Measurements from ENCODE around the gene HAPSTR1. TPM values are rescaled to one million over a fixed set of nuclear protein-coding genes. Genes with fewer than 3 reads are reported as not detected.

Gene HAPSTR1
- total and polyA plus RNA-seq, 2 donors (not counting 3 experiments of a cell fraction or from before 2014, with no cell fraction given): 15.7 to 63.7 TPM

DNA sequence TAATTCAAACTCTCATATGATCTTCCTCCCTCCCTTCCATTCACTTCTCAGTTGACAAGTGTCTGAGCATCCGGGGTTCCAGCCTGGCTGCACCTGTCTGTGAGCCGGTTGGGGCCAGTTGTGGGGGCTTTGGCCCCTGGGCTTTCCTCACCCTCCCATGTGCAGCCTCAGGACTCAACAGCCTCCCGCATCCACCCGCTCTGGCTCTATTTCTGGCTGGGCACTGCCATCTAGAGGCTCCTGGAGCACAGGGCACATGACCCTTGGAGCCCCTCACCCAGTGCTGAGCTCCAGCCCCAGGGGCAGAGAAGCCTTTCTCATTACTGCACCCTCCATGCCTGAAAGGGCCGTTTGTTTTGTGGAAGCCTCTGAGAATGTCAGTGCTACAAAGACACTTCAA lies 43.3 kb downstream of the HAPSTR1 start:
- Histone ChIP-seq H4K20me1 (replicated peaks; ENCODE audit: control insufficient read depth, extremely low read depth, insufficient read depth, low read length) (no peaks in the 10 kb centered on the region), H3K27me3 (ENCODE audit: control insufficient read depth in 2 of 2, insufficient read depth in 2 of 2, low read length in 2 of 2) (no peaks in the 10 kb centered on the region), H3K4me3 (replicated peaks in 1 of 3; ENCODE audit: insufficient read depth in 1 of 3, low read depth in 1 of 3, low read length in 3 of 3) (no peak overlapping the region), H3K9ac (replicated peaks; ENCODE audit: extremely low read depth, insufficient read depth, low read length) (no peak overlapping the region), H3K9me1 (replicated peaks; ENCODE audit: control insufficient read depth, extremely low read depth, insufficient read depth, low read length) (no peaks in the 10 kb centered on the region), H3K4me2 (ENCODE audit: insufficient read depth, low read length) (no peak overlapping the region), H3K36me3 (ENCODE audit: control insufficient read depth in 2 of 2, extremely low read depth in 1 of 2, insufficient read depth in 2 of 2, low read length in 2 of 2) (no peaks in the 10 kb centered on the region), H3K27ac (ENCODE audit: insufficient read depth, low read depth, low read length) (no peak overlapping the region), H3K9me3 (replicated peaks; ENCODE audit: control insufficient read depth, insufficient read depth, low read length) (no peaks in the 10 kb centered on the region), H3K4me1 (ENCODE audit: control insufficient read depth, extremely low read depth, insufficient read depth, low read length) (no peaks in the 10 kb centered on the region), H2AFZ (ENCODE audit: low read depth, low read length) (no peak overlapping the region), H3K79me2 (ENCODE audit: control insufficient read depth, insufficient read depth, low read length) (no peaks in the 10 kb centered on the region)
- dilution Hi-C loops (cut with MboI; ENCODE audit: extremely low pct_ligation_motif_present, low sequenced_read_pairs) (no loop called here), intact Hi-C loops (cut with micrococcal nuclease) (loop anchor here (1.0 to 10.0 kb wide), 4 partner anchors 127 to 340 kb away; partner anchors contain the start of genes PMM2 and TMEM186)
- BruUV-seq (replicated peaks): no TSS peak
- DNase-seq (ENCODE audit: low read depth, low spot score): peak; percentile 47
- ChIA-PET POLR2A (no interaction called here), CTCF (interaction anchor here (0.5 to 2.7 kb wide), 34 partner anchors 10 to 1375 kb away, joined by 3 to 42 read pairs (median 5); partner anchors contain the start of genes CARHSP1, HAPSTR1, PMM2 and TMEM186)
- no peak for FAIRE-seq
- TF ChIP-seq CTCF (IDR thresholded peaks at IDR 0.05; ENCODE audit: extremely low read depth in 1 of 2, insufficient read depth in 1 of 2, low read depth in 1 of 2, low read length in 2 of 2): peak; percentile 57 to 70
- TF ChIP-seq, protein P1, sequence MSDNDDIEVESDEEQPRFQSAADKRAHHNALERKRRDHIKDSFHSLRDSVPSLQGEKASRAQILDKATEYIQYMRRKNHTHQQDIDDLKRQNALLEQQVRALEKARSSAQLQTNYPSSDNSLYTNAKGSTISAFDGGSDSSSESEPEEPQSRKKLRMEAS (IDR thresholded peaks at IDR 0.05; ENCODE audit: insufficient read depth, insufficient read length): no peak

- no peak overlapping the region for H3K4me2 ChIP-seq (ENCODE audit: insufficient read depth, low read length)
- no peak overlapping the region for H3K27ac ChIP-seq (ENCODE audit: insufficient read depth, low read depth, low read length)
- no TSS peak for BruUV-seq (replicated peaks)
- H3K79me2 ChIP-seq (ENCODE audit: control insufficient read depth, insufficient read depth, low read length): no peaks in the 10 kb centered on the region
- FAIRE-seq (peak; percentile 4), DNase-seq (ENCODE audit: low read depth, low spot score) (no peak)
- H2AFZ ChIP-seq (ENCODE audit: low read depth, low read length): no peak overlapping the region
- H3K4me1 ChIP-seq (ENCODE audit: control insufficient read depth, extremely low read depth, insufficient read depth, low read length): no peaks in the 10 kb centered on the region
- dilution Hi-C loops (cut with MboI; ENCODE audit: extremely low pct_ligation_motif_present, low sequenced_read_pairs) (no loop called here), intact Hi-C loops (cut with micrococcal nuclease) (loop anchor here (10.0 kb wide), 1 partner anchor 341 kb away; the partner anchor contains the start of genes PMM2 and TMEM186)
- H3K9me1 ChIP-seq (replicated peaks; ENCODE audit: control insufficient read depth, extremely low read depth, insufficient read depth, low read length): no peaks in the 10 kb centered on the region
- no peaks in the 10 kb centered on the region for H3K36me3 ChIP-seq (ENCODE audit: control insufficient read depth in 2 of 2, extremely low read depth in 1 of 2, insufficient read depth in 2 of 2, low read length in 2 of 2)
- H4K20me1 ChIP-seq (replicated peaks; ENCODE audit: control insufficient read depth, extremely low read depth, insufficient read depth, low read length): no peaks in the 10 kb centered on the region
- POLR2A ChIA-PET: no interaction called here
- H3K9ac ChIP-seq (replicated peaks; ENCODE audit: extremely low read depth, insufficient read depth, low read length): no peak overlapping the region
- H3K27me3 ChIP-seq (ENCODE audit: control insufficient read depth in 2 of 2, insufficient read depth in 2 of 2, low read length in 2 of 2): no peaks in the 10 kb centered on the region
- CTCF ChIA-PET: interaction anchor here (1.0 to 2.7 kb wide), 8 partner anchors 11 to 1374 kb away, joined by 3 to 42 read pairs (median 8); no protein-coding TSS in a partner anchor
- H3K4me3 ChIP-seq (replicated peaks in 1 of 3; ENCODE audit: insufficient read depth in 1 of 3, low read depth in 1 of 3, low read length in 3 of 3): no peak overlapping the region
- H3K9me3 ChIP-seq (replicated peaks; ENCODE audit: control insufficient read depth, insufficient read depth, low read length): no peaks in the 10 kb centered on the region
- TF ChIP-seq POLR2A (IDR thresholded peaks at IDR 0.05; ENCODE audit: low read depth, low read length) (no peak), CTCF (IDR thresholded peaks at IDR 0.05; ENCODE audit: extremely low read depth in 1 of 2, insufficient read depth in 1 of 2, low read depth in 1 of 2, low read length in 2 of 2) (no peak), EZH2 (IDR thresholded peaks at IDR 0.05; ENCODE audit: borderline replicate concordance, low read depth, low read length, severe bottlenecking) (no peak), POLR2AphosphoS5 (IDR thresholded peaks at IDR 0.05; ENCODE audit: insufficient read depth, low read depth, low read length) (no peak), GATA2 (IDR thresholded peaks at IDR 0.05; ENCODE audit: insufficient read depth, insufficient read length, low read depth, low read length) (no peak), JUN (IDR thresholded peaks at IDR 0.05; ENCODE audit: borderline replicate concordance, insufficient read depth, insufficient read length, low read depth) (no peak), MYC (IDR thresholded peaks at IDR 0.05; ENCODE audit: low read depth, low read length) (no peak), FOS (IDR thresholded peaks at IDR 0.05; ENCODE audit: borderline replicate concordance, insufficient read depth, low read length) (no peak)
- TF ChIP-seq, protein P1 (IDR thresholded peaks at IDR 0.05; ENCODE audit: insufficient read depth, insufficient read length): no peak
These were observed 44.4 kb downstream of the HAPSTR1 start for GRCh38 chr16:9135797-9136196.
